Motor neuron (in vitro differentiated cells): Measurements from ENCODE around the gene CTNNA3. TPM values are rescaled to one million over a fixed set of nuclear protein-coding genes. Genes with fewer than 3 reads are reported as not detected.
"Not testable (repeated sequence)": the region's sequence is repeated elsewhere in the genome, so short reads cannot be mapped to it uniquely, and the experiment has no call there.

Source experiments
- ATAC-seq, 8 experiments: fragments of 200-7000 bp; cut with Tn5 transposase; replicated peaks in 6 of 8; 2 replicates each; pipeline ENCODE4 v1.8.0; 2021; ENCODE audit warnings: mild to moderate bottlenecking in 8 of 8, moderate library complexity in 8 of 8
- H3K27ac ChIP-seq, 2 donors: fragments of 250-450 bp; sonication (Bioruptor Pico); 2 replicates each; pipeline ENCODE4 v1.9.0; 2021; ENCODE audit warnings: antibody characterized with exemption in 2 of 2, mild to moderate bottlenecking in 2 of 2, moderate library complexity in 1 of 2
- H3K4me1 ChIP-seq, 2 donors: fragments of 250-450 bp; sonication (Bioruptor Pico); replicated peaks in 1 of 2; 2 replicates each; pipeline ENCODE4 v1.6.1; 2021; ENCODE audit warnings: antibody characterized with exemption in 2 of 2, mild to moderate bottlenecking in 2 of 2, moderate library complexity in 1 of 2
- H3K4me3 ChIP-seq, 5 donors: fragments of 250-450 bp; sonication (Bioruptor Pico); 2 replicates each; pipeline ENCODE4 v1.9.0; 2021; ENCODE audit warnings: antibody characterized with exemption in 5 of 5, mild to moderate bottlenecking in 5 of 5, moderate library complexity in 4 of 5
- WGBS, 10 experiments: fragments of 450-650 bp; shearing (Covaris generic); methylation state at CpG; one replicate each; pipeline ENCODE4 v1.0.0; 2022; 5-methylcytosine and 5-hydroxymethylcytosine counted together
- in situ Hi-C, 9 experiments: fragments of 400-800 bp; cut with MboI; loops; one replicate each; pipeline ENCODE4 v1.15.0; 2021; ENCODE audit warnings: low sequenced_read_pairs in 9 of 9, low pct_unique_long_range_greater_than_20kb in 2 of 9; ENCODE audit not compliant: unreplicated experiment in 9 of 9
- total RNA-seq, 8 experiments: library from RNA; unstranded; fragments of 300-600 nt; gene quantifications; 2 replicates each; pipeline versions ENCODE4 v1.2.3 to v1.2.4, GENCODE V29; 2022

Gene CTNNA3
- total RNA-seq, 8 experiments from 2014 or later, result 0.05 to 4.6 (median 0.48) TPM

DNA sequence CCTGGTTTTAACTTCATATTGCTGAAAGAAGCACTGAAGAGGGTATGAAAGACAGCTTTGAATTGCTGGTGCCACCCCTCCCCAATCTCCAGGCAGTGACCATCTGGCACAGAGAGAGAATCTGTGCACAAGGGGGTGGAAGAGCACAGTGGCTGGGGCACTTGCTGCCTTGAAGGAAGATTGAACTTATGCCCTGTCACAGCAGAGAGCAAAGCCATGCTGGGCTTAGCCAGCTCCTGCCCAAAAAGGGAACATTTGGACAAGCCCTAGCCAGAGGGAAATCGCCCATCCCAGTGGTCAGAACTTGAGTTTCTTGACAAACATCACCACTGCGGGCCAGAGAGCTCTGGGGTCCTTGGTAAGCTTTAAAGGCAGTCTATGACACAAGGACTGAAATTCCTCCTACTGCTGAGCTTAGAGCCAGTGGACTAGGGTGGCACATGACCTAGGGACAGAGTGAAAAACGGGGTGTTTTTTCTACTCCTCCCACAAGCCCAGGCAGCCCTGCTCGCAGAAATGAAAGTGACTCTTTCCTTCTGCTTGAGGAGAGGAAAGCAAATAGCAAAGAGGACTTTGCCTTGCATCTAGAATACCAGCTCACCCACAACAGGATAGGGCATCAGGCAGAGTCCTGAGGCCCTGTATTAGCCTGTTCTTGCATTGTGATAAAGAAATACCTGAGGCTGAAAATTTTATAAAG lies 257.2 kb downstream of the CTNNA3 start:
- H3K27ac ChIP-seq, result no peak overlapping the region
- WGBS, 10 experiments, result 0 to 90% (median 62%) methylated on average over 1 to 4 of the region's 4 CpGs; no CpG with 5 or more reads in 1 of the 10 experiments
- in situ Hi-C loops, result no loop called here
- H3K4me3 ChIP-seq, result no peak overlapping the region
- H3K4me1 ChIP-seq, result no peaks in the 10 kb centered on the region
- no peak for ATAC-seq

DNA sequence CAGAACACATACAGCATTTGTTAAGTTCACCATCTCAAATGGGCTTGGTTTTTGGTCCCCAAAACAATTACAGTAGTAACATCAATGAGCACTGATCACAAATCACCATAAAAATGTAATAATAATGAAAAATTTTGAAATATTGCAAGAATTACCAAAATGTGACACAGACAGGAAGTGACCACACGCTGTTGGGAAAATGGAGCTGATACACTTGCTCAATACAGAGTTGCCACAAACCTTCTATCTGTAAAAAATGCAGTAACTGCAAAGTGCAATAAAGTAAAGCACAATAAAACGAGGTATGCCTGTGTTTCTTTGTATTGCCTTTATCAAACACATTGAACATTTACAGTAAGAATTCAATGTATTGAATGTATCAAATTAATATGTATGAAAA lies 262.7 kb downstream of the CTNNA3 start:
- Histone ChIP-seq H3K4me3 (no peak overlapping the region), H3K27ac (no peak overlapping the region), H3K4me1 (no peaks in the 10 kb centered on the region)
- in situ Hi-C loops, result no loop called here
- ATAC-seq, result no peak
- 6 to 100% (median 63%) methylated on average over 1 to 2 of the region's 2 CpGs; no CpG with 5 or more reads in 1 of the 10 experiments for WGBS, 10 experiments

DNA sequence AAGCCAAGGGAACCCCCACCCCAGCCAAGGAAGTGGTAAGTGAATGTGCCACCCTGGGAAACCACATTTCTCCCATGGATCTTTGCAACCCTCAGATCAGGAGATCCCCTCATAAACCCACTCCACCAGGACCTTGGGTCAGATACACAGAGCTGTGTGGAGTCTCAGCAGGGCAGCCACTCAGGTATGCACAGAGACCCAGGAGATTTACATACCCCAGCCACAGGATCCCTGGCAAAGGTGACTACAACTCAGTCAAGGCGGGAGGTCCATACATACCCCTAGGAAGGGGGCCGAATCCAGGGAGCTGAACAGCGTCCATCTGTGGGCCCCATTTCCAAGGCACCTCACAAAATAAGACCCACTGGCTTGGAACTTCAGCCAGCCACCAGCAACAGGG lies 293.4 kb downstream of the CTNNA3 start:
- no peak for ATAC-seq
- 48 to 100% methylated on average over 2 of the region's 3 CpGs; no CpG with 5 or more reads in 8 of the 10 experiments for WGBS, 10 experiments
- Histone ChIP-seq H3K4me1 (peaks cover 1 to 2% of the 10 kb centered on the region in 2 donors), H3K27ac (no peak overlapping the region), H3K4me3 (no peak overlapping the region)
- in situ Hi-C loops, result no loop called here

DNA sequence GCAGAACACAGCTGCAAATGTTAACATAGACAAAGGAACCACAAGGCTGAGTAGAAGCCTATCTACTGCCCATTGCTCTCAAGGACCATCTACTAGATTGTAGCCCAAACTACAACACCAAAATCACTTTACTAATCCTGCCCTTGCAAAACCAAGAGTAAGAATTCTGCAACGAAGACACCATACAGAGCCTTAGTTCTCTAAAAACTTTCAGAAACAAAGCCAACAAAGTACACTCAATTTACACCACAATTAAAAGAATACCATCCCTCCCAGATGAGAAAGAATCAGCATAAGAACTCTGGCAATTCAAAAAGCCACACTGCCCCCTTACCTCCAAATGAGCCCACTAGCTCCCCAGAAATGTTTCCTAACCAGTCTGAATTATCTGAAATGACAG lies 294.3 kb downstream of the CTNNA3 start:
- 0 to 13% (median 0%) methylated on average over 1 of the region's 1 CpG; no CpG with 5 or more reads in 5 of the 10 experiments for WGBS, 10 experiments
- in situ Hi-C loops, result no loop called here
- H3K27ac ChIP-seq, result no peak overlapping the region
- ATAC-seq, result no peak
- no peak overlapping the region for H3K4me3 ChIP-seq
- no peaks in the 10 kb centered on the region for H3K4me1 ChIP-seq

DNA sequence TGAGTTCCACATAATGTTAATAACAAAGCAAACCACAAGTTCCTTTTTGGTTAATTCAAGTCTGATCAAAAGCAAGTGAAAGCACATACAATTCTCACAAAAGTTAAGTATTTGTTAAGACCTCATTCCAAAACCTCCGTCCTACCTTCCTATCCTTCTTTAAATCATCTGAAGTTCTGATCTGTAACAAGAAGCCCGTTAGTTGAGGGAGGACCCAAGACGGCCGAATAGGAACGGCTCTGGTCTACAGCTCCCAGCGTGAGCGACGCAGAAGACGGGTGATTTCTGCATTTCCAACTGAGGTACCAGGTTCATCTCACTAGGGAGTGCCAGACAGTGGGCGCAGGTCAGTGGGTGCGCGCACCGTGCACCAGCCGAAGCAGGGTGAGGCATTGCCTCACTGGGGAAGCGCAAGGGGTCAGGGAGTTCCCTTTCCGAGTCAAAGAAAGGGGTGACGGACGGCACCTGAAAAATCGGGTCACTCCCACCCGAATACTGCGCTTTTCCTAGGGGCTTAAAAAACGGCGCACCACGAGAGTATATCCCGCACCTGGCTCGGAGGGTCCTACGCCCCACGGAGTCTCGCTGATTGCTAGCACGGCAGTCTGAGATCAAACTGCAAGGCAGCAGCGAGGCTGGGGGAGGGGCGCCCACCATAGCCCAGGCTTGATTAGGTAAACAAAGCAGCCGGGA lies 309.0 kb downstream of the CTNNA3 start:
- in situ Hi-C loops, H3K4me1 ChIP-seq, H3K27ac ChIP-seq: not testable (repeated sequence)
- peak overlapping the region; percentile 29 to 52 (median 37) for H3K4me3 ChIP-seq
- peak in 1 of 8 experiments; percentile 25 for ATAC-seq
- 0 to 74% (median 3%) methylated on average over 1 to 8 of the region's 33 CpGs; no CpG with 5 or more reads in 2 of the 10 experiments for WGBS, 10 experiments

DNA sequence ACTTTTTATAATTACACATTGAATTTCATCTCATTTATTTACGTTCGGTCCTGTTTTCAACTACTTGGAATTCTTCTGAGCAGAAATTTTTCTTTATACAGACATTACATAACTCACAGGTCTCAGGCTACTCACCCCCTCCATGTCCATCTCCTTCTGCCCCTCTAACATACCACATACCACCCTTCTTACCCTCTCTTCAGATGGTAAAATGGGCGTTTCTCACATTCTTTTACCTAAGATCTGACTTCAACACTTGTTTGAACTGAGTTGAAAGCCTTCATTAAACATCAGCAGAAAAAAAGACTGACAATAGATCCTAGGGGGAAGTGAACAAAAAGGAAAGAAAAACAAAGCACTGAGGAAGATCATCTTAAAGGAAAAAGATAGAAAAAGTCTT lies 309.7 kb downstream of the CTNNA3 start:
- WGBS, 10 experiments, result 17 to 90% (median 62%) methylated on average over 1 to 3 of the region's 3 CpGs; no CpG with 5 or more reads in 1 of the 10 experiments
- no peaks in the 10 kb centered on the region for H3K4me1 ChIP-seq
- peak in 1 of 8 experiments; percentile 17 for ATAC-seq
- H3K27ac ChIP-seq, result no peak overlapping the region
- in situ Hi-C loops, result no loop called here
- no peak overlapping the region for H3K4me3 ChIP-seq

DNA sequence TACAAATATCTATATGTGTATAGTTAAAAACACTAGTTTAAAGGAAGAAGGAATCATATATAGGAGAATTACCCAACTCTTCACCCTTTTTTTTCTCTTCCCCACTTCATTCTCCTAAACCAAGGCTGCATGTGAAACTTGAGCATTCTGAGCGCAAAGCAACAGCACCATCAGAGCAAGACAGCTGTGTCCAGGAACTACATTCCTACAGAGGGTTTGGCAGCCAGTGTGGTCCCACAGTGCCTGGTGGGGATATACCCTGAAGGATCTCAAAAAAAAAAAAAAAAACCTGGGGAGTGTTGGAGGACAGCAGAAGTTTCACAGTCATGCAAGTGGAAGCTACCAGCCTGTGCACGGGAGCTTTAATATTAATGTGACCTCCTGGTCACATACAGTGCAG lies 310.4 kb downstream of the CTNNA3 start:
- ATAC-seq, result peak in 1 of 8 experiments; percentile 12
- in situ Hi-C loops, result no loop called here
- no peaks in the 10 kb centered on the region for H3K4me1 ChIP-seq
- no peak overlapping the region for H3K27ac ChIP-seq
- WGBS, 10 experiments, result 6 to 100% (median 54%) methylated on average over 1 to 2 of the region's 2 CpGs; no CpG with 5 or more reads in 2 of the 10 experiments
- H3K4me3 ChIP-seq, result no peak overlapping the region

DNA sequence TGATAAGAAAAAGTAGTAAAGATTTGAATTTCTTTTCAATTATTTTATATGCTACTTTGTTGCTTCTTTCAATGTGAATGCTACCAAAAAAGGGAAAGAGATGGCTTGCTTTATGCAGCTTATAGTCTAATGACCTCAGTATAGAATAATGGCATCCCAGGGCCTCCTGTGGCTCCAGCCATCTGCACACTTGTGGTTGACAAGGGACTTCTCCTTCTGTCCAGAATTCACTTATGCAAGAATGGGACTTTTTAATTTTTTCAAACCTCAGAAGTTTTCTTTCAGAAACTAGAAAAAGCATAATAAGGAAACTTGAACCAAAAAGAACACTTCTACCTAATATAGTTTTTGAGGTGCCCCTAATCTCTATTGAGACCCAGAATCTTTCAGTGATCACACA lies 310.9 kb downstream of the CTNNA3 start:
- in situ Hi-C loops, result no loop called here

DNA sequence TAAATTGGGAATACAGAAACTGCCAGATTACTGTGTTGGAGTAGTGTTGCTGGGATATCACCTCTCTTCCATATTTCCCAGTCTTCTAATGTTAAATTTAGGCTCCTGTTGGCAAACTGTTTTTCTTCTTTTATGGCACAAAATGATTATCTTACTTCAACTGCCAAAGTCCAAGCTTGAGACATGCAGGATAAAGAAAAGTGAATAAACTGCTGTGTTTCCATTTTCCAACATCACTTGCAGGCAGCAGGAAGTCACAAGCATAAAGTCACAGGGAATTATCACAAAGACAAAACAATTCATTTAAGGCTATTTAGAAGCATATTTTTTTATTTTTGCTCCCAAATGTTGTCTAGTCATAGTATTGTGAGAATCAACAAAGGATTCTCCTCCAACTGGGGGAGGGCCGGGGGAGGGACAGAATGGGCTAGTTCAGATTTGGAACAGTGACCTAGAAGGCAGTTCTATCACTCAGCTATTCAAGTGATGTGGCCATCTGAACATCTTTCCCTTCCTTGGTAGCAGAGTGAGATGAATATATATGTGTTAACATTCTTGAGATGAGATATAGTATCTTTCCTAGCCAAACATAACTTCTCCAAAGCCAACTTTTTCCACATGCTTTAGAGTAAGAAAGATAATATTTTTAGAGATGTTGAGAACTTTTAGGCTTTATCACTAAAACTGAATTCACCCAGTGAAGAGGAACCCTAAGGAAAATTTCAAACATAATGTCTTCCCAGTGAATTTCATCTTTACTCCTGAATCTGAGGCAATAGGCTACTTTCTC lies 364.7 kb downstream of the CTNNA3 start:
- ATAC-seq, result no peak
- in situ Hi-C loops, result no loop called here
- WGBS, 10 experiments, result 0 to 100% (median 50%) methylated on average over 1 of the region's 1 CpG; no CpG with 5 or more reads in 6 of the 10 experiments
- H3K4me3 ChIP-seq, result no peak overlapping the region
- no peak overlapping the region for H3K27ac ChIP-seq
- no peaks in the 10 kb centered on the region for H3K4me1 ChIP-seq

More for the DNA sequence above, 310.9 kb downstream of the CTNNA3 start:
- no peaks in the 10 kb centered on the region for H3K4me1 ChIP-seq
- ATAC-seq, result no peak
- no peak overlapping the region for H3K27ac ChIP-seq
- no peak overlapping the region for H3K4me3 ChIP-seq

DNA sequence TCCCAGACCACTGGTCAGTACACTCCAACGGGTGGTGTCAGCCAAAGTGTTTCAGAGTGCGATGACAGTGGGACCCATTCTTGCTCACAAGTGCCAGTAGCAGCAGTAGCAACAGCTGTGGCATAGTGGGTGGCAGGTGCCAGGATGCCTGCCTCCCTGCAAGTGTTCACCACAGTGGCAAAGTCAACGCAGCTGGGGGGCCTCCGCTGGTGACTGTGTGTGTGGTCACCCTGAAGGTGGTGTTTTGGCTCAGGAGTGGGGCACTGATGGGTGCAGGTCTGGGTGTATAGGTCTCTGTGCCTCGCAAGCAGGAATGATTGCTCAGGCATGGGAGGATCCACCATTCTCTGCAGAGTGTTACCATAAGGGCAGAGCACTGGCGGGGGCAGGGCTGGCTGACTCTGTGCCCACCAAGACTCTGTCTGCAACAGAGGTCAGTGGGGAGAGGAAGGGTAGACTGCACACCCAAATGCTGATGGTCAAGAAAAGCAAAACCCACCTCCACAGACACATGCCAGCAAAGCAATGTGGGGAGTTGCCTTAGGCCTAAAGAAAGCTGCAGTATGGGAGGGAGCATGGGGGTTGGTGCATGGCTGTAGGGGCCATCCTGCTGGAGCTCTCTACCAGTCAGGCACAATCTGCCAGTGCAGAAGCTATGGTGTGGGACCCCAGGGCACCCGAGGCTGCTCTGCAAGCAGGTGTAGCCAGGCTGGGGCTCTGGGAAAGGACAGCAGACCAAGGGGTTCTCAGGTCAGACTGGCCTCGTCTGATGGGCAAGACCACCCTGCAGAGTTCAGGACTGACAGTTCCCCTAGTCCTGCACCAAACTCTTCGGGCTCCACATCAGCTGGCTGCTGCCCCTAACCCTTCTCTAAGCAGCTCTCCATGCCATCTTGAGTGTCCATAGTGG lies 368.1 kb downstream of the CTNNA3 start:
- no peak for ATAC-seq
- Histone ChIP-seq H3K4me3 (no peak overlapping the region), H3K27ac (no peak overlapping the region), H3K4me1 (no peaks in the 10 kb centered on the region)
- 7 to 100% (median 86%) methylated on average over 1 to 4 of the region's 9 CpGs; no CpG with 5 or more reads in 5 of the 10 experiments for WGBS, 10 experiments
- in situ Hi-C loops, result no loop called here

DNA sequence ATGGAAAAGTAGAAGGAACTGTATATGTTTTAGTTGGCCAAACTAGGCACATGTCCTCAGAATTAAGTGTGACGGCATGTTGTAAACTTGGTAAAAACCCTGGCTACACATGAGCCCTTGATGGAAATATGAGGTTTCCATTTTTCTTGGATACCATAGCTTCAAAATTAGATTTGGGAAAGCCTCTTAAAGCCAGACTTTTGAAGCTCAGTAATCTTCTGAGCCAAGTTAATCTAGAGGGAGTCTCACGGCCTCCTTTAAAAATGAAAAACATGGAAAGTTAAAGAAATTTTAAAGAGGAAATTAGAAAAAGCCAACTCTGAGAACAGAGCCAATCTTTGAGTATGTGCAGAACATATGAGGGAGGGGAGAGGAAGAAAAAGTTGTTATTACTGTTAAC lies 376.0 kb downstream of the CTNNA3 start:
- H3K4me1 ChIP-seq, result no peaks in the 10 kb centered on the region
- no peak for ATAC-seq
- H3K27ac ChIP-seq, result no peak overlapping the region
- no peak overlapping the region for H3K4me3 ChIP-seq
- 0 to 100% (median 50%) methylated on average over 1 to 2 of the region's 2 CpGs; no CpG with 5 or more reads in 1 of the 10 experiments for WGBS, 10 experiments
- in situ Hi-C loops, result no loop called here

DNA sequence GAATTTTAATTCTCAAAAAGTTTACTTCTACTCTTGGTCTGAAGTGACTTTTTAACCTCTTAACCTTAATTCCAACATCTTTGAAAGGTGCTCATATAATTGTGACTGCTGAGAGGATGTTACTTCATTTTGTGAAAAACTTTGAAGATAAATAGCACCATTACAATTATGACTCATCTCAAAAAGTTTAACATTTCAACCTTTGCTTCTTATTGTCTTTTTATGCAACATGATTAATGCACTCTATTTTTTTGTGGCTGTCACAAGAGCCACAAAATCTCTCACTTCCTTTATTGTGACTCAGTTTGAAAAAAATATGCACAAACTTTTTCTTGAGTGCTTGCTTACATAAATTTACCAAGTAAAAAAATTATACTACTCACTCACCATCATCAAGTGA lies 387.1 kb downstream of the CTNNA3 start:
- in situ Hi-C loops, result no loop called here
- ATAC-seq, result no peak
- no peaks in the 10 kb centered on the region for H3K4me1 ChIP-seq
- H3K4me3 ChIP-seq, result no peak overlapping the region
- H3K27ac ChIP-seq, result no peak overlapping the region
